GM19240 (cell line): ENCODE results near the gene ZNF148.
"Not testable (repeated sequence)": the region's sequence is repeated elsewhere in the genome, so short reads cannot be mapped to it uniquely, and the experiment has no call there.

ENCODE experiments used
- DNase-seq: peaks from one replicate; pipeline ENCODE4 v3.0.0; 2011; ENCODE audit warnings: low spot score; ENCODE audit not compliant: insufficient read length

ZNF148 gene

GRCh38 chr3:125374996-125375941 is at the start of gene ZNF148:
Gene ZNF148, minus strand, starts transcription at chr3:125375325. Its CDS starts 61,685 bp downstream, at chr3:125313640.
- peak; percentile 64 for DNase-seq

- DNase-seq = no peak
These were observed 43.2 kb upstream of the ZNF148 start for GRCh38 chr3:125418306-125418705.

- no peak for DNase-seq
These were observed 41.1 kb upstream of the ZNF148 start for GRCh38 chr3:125416235-125416634.

GRCh38 chr3:125414669-125415068 is 39.5 kb upstream of the ZNF148 start:
- no peak for DNase-seq

- no peak for DNase-seq
These were observed 35.8 kb upstream of the ZNF148 start for GRCh38 chr3:125410922-125411321.

- DNase-seq = no peak
These were observed 30.9 kb upstream of the ZNF148 start for GRCh38 chr3:125406070-125406469.

- not testable (repeated sequence) for DNase-seq
These were observed 30.4 kb upstream of the ZNF148 start for GRCh38 chr3:125405515-125405914.

- DNase-seq = no peak
These were observed 28.7 kb upstream of the ZNF148 start for GRCh38 chr3:125403789-125404188.

- DNase-seq = no peak
These were observed 27.5 kb upstream of the ZNF148 start for GRCh38 chr3:125402639-125403038.

- DNase-seq = no peak
These were observed 26.3 kb upstream of the ZNF148 start for GRCh38 chr3:125401402-125401801.

- no peak for DNase-seq
These were observed 23.8 kb upstream of the ZNF148 start for GRCh38 chr3:125398952-125399351.

- no peak for DNase-seq
These were observed 20.0 kb upstream of the ZNF148 start for GRCh38 chr3:125395091-125395490.

- no peak for DNase-seq
These were observed 19.3 kb upstream of the ZNF148 start for GRCh38 chr3:125394406-125394805.

- DNase-seq = no peak
These were observed 14.2 kb upstream of the ZNF148 start for GRCh38 chr3:125389282-125389681.

GRCh38 chr3:125388369-125388768 is 13.2 kb upstream of the ZNF148 start:
- DNase-seq = not testable (repeated sequence)

- no peak for DNase-seq
These were observed 11.7 kb upstream of the ZNF148 start for GRCh38 chr3:125386811-125387210.

- no peak for DNase-seq
These were observed 8.6 kb upstream of the ZNF148 start for GRCh38 chr3:125383744-125384143.

- DNase-seq = no peak
These were observed 7.2 kb upstream of the ZNF148 start for GRCh38 chr3:125382298-125382697.

- no peak for DNase-seq
These were observed 6.6 kb upstream of the ZNF148 start for GRCh38 chr3:125381743-125382142.

GRCh38 chr3:125381314-125381713 is 6.2 kb upstream of the ZNF148 start:
- DNase-seq = no peak

- no peak for DNase-seq
These were observed 4.4 kb upstream of the ZNF148 start for GRCh38 chr3:125379483-125379882.

GRCh38 chr3:125378762-125379161 is 3.6 kb upstream of the ZNF148 start:
- DNase-seq = no peak
